HEK293 (cell line): Measurements from ENCODE around the gene HHAT.

Experiments used
- KLF1 ChIP-seq: fragments of 450-650 bp; formaldehyde crosslinking; IDR thresholded peaks from 2 replicates; pipeline ENCODE4 v1.5.1; 2016; ENCODE audit warnings: missing biosample characterization, missing genetic modification characterization
- ZFP37 ChIP-seq: fragments of 450-650 bp; formaldehyde crosslinking; IDR thresholded peaks from 2 replicates; pipeline ENCODE4 v1.5.1; 2016; ENCODE audit warnings: missing biosample characterization, missing genetic modification characterization
- ZNF211 ChIP-seq: fragments of 450-650 bp; formaldehyde crosslinking; IDR thresholded peaks from 2 replicates; pipeline ENCODE4 v1.5.1; 2016; ENCODE audit warnings: low read depth, missing biosample characterization, missing genetic modification characterization
- ZNF274 ChIP-seq, 2 experiments: fragments of 200-500 bp in 1 of 2; fragments of 450-650 bp in 1 of 2; sonication (Bioruptor generic) in 1 of 2; formaldehyde crosslinking in 1 of 2; IDR thresholded peaks; 2 replicates each; pipeline versions ENCODE4 v1.5.1 to v1.6.1; 2014 to 2016; ENCODE audit warnings: borderline replicate concordance in 1 of 2, inconsistent platforms in 1 of 2, low read length in 1 of 2, missing biosample characterization in 1 of 2, missing genetic modification characterization in 1 of 2
- ZNF571 ChIP-seq: fragments of 450-650 bp; formaldehyde crosslinking; IDR thresholded peaks from 2 replicates; pipeline ENCODE4 v1.5.0; 2017; ENCODE audit warnings: missing biosample characterization, missing genetic modification characterization
- ZNF660 ChIP-seq: fragments of 450-650 bp; IDR thresholded peaks from 2 replicates; pipeline ENCODE4 v1.5.1; 2018; ENCODE audit warnings: missing biosample characterization, mild to moderate bottlenecking, missing genetic modification characterization
- TF ChIP-seq, protein P1 (sequence below): fragments of 450-650 bp; formaldehyde crosslinking; IDR thresholded peaks from 2 replicates; pipeline ENCODE4 v1.5.1; 2016; ENCODE audit warnings: missing biosample characterization, missing genetic modification characterization, borderline replicate concordance
- TF ChIP-seq, protein P2 (sequence below): fragments of 450-650 bp; formaldehyde crosslinking; IDR thresholded peaks from 2 replicates; pipeline ENCODE4 v1.5.1; 2016; ENCODE audit warnings: missing biosample characterization, missing genetic modification characterization
- TF ChIP-seq, protein P3 (sequence below): fragments of 450-650 bp; formaldehyde crosslinking; IDR thresholded peaks from 2 replicates; pipeline ENCODE4 v1.5.1; 2017; ENCODE audit warnings: missing biosample characterization, mild to moderate bottlenecking, missing genetic modification characterization, moderate library complexity

DNA sequence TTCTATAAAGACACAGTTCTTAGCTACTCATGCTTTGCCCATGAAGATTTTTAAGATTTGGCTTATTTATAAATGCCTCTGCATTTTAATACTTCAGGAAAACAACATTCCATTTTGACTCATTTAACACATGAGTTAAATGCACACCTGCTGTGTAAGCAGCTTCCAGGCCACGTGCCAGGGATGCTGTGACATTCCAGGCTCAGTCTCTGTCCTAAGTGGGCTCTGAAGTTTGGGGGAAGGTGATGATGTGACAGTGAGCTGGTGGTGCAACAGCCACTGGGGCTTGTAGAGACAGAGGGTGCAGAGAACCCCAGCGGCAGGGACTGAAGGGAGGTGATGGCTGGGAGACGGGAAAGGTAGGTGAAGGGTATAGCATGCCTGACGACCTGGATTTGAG lies 40.7 kb downstream of the HHAT start:
- TF ChIP-seq, protein P1, sequence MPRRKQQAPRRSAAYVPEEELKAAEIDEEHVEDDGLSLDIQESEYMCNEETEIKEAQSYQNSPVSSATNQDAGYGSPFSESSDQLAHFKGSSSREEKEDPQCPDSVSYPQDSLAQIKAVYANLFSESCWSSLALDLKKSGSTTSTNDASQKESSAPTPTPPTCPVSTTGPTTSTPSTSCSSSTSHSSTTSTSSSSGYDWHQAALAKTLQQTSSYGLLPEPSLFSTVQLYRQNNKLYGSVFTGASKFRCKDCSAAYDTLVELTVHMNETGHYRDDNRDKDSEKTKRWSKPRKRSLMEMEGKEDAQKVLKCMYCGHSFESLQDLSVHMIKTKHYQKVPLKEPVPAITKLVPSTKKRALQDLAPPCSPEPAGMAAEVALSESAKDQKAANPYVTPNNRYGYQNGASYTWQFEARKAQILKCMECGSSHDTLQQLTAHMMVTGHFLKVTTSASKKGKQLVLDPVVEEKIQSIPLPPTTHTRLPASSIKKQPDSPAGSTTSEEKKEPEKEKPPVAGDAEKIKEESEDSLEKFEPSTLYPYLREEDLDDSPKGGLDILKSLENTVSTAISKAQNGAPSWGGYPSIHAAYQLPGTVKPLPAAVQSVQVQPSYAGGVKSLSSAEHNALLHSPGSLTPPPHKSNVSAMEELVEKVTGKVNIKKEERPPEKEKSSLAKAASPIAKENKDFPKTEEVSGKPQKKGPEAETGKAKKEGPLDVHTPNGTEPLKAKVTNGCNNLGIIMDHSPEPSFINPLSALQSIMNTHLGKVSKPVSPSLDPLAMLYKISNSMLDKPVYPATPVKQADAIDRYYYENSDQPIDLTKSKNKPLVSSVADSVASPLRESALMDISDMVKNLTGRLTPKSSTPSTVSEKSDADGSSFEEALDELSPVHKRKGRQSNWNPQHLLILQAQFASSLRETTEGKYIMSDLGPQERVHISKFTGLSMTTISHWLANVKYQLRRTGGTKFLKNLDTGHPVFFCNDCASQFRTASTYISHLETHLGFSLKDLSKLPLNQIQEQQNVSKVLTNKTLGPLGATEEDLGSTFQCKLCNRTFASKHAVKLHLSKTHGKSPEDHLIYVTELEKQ (tag by site-specific recombination): no peak
- no peak for TF ChIP-seq ZNF274 (IDR thresholded peaks at IDR 0.05; ENCODE audit: low read length)
- no peak for TF ChIP-seq ZNF274 (tag by site-specific recombination; IDR thresholded peaks at IDR 0.05; ENCODE audit: borderline replicate concordance)
- TF ChIP-seq, protein P2, sequence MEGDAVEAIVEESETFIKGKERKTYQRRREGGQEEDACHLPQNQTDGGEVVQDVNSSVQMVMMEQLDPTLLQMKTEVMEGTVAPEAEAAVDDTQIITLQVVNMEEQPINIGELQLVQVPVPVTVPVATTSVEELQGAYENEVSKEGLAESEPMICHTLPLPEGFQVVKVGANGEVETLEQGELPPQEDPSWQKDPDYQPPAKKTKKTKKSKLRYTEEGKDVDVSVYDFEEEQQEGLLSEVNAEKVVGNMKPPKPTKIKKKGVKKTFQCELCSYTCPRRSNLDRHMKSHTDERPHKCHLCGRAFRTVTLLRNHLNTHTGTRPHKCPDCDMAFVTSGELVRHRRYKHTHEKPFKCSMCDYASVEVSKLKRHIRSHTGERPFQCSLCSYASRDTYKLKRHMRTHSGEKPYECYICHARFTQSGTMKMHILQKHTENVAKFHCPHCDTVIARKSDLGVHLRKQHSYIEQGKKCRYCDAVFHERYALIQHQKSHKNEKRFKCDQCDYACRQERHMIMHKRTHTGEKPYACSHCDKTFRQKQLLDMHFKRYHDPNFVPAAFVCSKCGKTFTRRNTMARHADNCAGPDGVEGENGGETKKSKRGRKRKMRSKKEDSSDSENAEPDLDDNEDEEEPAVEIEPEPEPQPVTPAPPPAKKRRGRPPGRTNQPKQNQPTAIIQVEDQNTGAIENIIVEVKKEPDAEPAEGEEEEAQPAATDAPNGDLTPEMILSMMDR: no peak
- TF ChIP-seq KLF1 (tag by site-specific recombination): no peak
- TF ChIP-seq, protein P3, sequence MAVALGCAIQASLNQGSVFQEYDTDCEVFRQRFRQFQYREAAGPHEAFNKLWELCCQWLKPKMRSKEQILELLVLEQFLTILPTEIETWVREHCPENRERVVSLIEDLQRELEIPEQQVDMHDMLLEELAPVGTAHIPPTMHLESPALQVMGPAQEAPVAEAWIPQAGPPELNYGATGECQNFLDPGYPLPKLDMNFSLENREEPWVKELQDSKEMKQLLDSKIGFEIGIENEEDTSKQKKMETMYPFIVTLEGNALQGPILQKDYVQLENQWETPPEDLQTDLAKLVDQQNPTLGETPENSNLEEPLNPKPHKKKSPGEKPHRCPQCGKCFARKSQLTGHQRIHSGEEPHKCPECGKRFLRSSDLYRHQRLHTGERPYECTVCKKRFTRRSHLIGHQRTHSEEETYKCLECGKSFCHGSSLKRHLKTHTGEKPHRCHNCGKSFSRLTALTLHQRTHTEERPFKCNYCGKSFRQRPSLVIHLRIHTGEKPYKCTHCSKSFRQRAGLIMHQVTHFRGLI (tag by site-specific recombination): no peak
- TF ChIP-seq ZNF571 (tag by site-specific recombination): no peak
- TF ChIP-seq ZNF660 (tag by site-specific recombination): no peak
- no peak for TF ChIP-seq ZNF211 (tag by site-specific recombination)
- TF ChIP-seq ZFP37 (tag by site-specific recombination): no peak
